Central memory CD8-positive, alpha-beta T cell (primary cell): ENCODE measurements around the gene ASCC3.
A peak's percentile ranks its signal among the peaks of the same experiment; 100 is the strongest.

ENCODE experiments used
- ATAC-seq: fragments of 150-1000 bp; cut with Tn5 transposase; replicated peaks from 2 replicates; pipeline ENCODE4 v1.10.0; 2022; ENCODE audit warnings: mild to moderate bottlenecking, moderate FRiP score, moderate number of reproducible peaks; ENCODE audit not compliant: poor library complexity, severe bottlenecking; ENCODE audit errors: extremely low read depth
- DNase-seq, 2 donors: peaks; one replicate each; pipeline ENCODE4 v3.0.0; 2021; ENCODE audit warnings: low spot score in 2 of 2
- H3K27ac Mint-ChIP-seq: one replicate; pipeline ENCODE4 v1.8.0; 2022; ENCODE audit warnings: low read depth, mild to moderate bottlenecking, moderate library complexity, mixed read lengths
- H3K27me3 Mint-ChIP-seq: one replicate; pipeline ENCODE4 v1.8.0; 2022; ENCODE audit warnings: mixed read lengths
- H3K36me3 Mint-ChIP-seq: one replicate; pipeline ENCODE4 v1.8.0; 2022; ENCODE audit warnings: mild to moderate bottlenecking, moderate library complexity, mixed read lengths; ENCODE audit not compliant: insufficient read depth
- H3K4me1 Mint-ChIP-seq: one replicate; pipeline ENCODE4 v1.8.0; 2022; ENCODE audit warnings: mixed read lengths
- H3K4me3 Mint-ChIP-seq: one replicate; pipeline ENCODE4 v1.8.0; 2022; ENCODE audit warnings: mild to moderate bottlenecking, moderate library complexity, mixed read lengths
- H3K9me3 Mint-ChIP-seq: one replicate; pipeline ENCODE4 v1.8.0; 2022; ENCODE audit warnings: mixed read lengths

Gene ASCC3

GRCh38 chr6:100731411-100731810 lies 149.7 kb downstream of the ASCC3 start:
- DNase-seq (no peak), ATAC-seq (no peak)
- no peaks in the 10 kb centered on the region for H3K4me1 Mint-ChIP-seq
- H3K4me3 Mint-ChIP-seq, result no peak overlapping the region
- H3K9me3 Mint-ChIP-seq, result no peaks in the 10 kb centered on the region
- no peak overlapping the region for H3K27ac Mint-ChIP-seq
- no peaks in the 10 kb centered on the region for H3K27me3 Mint-ChIP-seq
- no peaks in the 10 kb centered on the region for H3K36me3 Mint-ChIP-seq

DNA sequence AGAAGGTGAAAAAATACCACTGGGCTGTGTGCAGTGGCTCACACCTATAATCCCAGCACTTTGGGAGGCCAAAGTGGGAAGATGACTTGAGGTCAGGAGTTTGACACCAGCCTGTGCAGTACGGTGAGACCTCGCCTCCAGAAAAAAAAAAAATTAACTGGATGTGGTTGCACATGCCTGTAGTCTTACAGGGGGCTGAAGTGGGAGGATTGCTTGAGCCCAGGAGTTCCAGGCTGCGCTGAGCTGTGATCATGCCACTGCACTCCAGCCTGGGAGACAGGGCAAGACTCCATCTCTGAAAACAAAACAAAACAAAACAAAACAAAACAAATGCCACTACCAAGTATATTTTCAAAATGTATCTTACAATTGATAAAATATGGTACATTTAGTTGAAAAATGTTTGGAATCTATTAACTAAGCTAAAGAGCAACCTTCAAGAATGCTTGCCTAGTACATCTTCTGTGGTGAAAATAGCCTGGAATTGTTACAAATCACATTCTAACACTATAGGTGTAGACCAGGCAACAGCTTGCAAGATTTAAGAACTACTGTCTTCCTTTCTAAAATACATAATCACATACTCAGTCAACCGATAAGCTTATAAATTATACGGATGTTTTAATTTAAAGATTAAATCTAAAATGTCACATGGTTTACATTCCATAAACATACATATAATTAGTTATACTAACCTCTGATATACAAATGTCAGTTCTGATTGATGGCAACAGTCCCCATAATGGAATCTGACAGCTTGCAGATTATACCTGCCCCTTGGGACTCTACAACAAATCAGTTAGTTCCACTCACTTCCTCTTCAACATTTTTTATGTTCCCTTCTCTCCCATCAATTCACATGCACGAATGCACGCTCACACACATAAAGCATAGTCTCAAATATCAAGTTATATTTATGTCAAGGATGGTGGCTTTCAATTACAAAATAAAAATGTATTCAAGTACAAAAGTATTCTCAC lies 150.8 kb downstream of the ASCC3 start:
- Mint-ChIP-seq H3K27ac (no peak overlapping the region), H3K36me3 (no peaks in the 10 kb centered on the region), H3K27me3 (no peaks in the 10 kb centered on the region), H3K4me1 (no peaks in the 10 kb centered on the region), H3K4me3 (no peak overlapping the region), H3K9me3 (no peaks in the 10 kb centered on the region)
- DNase-seq (no peak), ATAC-seq (no peak)

- Mint-ChIP-seq H3K9me3 (no peaks in the 10 kb centered on the region), H3K36me3 (peaks cover 4% of the 10 kb centered on the region), H3K27ac (no peak overlapping the region), H3K4me3 (no peak overlapping the region), H3K4me1 (peaks cover 8% of the 10 kb centered on the region), H3K27me3 (no peaks in the 10 kb centered on the region)
- ATAC-seq, result no peak
- no peak for DNase-seq
Observed at GRCh38 chr6:100726666-100727065, 154.5 kb downstream of the ASCC3 start.

DNA sequence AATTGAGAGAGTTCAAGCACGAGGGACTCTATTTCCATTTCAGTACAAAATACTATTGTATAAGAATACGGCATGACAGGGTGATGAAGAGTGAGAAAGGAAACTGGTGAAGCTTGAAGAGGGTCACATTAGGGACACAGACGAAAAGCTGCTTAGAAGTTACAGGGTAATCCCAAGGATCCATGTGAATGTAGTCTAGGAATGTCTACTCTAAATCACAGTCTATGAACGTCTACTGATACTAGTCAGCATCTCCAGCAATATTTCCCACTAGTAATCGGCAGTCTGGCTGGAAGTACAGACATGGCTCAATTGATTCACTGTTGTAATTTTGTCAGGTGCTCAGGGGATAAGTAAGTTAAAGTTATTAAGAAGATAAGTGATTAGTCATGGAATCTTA lies 156.4 kb downstream of the ASCC3 start:
- no peaks in the 10 kb centered on the region for H3K27me3 Mint-ChIP-seq
- H3K27ac Mint-ChIP-seq, result peak overlapping the region; percentile 42
- no peak overlapping the region for H3K4me3 Mint-ChIP-seq
- peaks cover 17% of the 10 kb centered on the region for H3K4me1 Mint-ChIP-seq
- H3K36me3 Mint-ChIP-seq, result peaks cover 4% of the 10 kb centered on the region
- ATAC-seq (no peak), DNase-seq (no peak)
- H3K9me3 Mint-ChIP-seq, result no peaks in the 10 kb centered on the region

DNA sequence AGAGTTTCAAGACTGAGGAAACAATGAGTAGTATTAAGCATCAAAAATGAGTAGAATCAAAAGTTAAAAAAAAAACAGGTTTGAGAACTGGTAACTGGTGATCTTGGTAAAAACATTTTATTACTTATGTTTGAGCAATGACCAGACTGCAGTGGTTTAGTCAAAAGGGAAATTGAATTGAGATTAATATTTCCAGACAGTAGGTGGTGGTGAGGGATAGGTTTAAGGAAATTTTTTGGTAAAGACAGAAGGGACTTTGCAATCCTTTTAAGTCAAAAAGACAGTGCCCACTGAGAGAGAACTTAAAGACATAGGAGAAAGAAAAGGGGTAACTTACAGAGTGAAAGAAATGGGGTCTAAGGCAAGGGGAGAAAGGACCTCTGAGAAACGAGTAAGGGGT lies 156.9 kb downstream of the ASCC3 start:
- Mint-ChIP-seq H3K27ac (peak overlapping the region; percentile 42), H3K9me3 (no peaks in the 10 kb centered on the region), H3K4me3 (no peak overlapping the region), H3K4me1 (peaks cover 18% of the 10 kb centered on the region), H3K27me3 (no peaks in the 10 kb centered on the region), H3K36me3 (peaks cover 4% of the 10 kb centered on the region)
- DNase-seq (no peak), ATAC-seq (no peak)

DNA sequence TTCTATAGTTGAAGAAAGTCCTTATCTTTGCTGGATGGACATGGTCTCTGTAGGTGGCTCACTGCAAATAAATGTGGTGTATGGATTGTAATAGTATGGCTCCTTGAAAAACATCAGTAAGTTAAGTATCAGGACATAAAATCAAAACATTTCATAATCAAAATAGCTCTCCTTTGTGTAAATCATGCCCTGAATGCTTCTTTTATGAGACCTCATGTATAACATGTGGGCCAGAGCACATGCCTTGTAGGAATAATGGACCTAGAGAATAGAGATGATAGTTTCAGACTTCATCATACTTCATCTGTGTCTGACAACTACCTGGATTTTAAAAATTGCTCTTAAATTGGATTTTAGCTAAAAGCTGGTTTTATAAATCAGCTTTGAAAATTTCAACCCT lies 159.9 kb downstream of the ASCC3 start:
- no peak for DNase-seq
- ATAC-seq, result no peak

GRCh38 chr6:100719883-100720682 lies 161.0 kb downstream of the ASCC3 start:
- ATAC-seq, result no peak
- Mint-ChIP-seq H3K27me3 (no peaks in the 10 kb centered on the region), H3K9me3 (no peaks in the 10 kb centered on the region), H3K27ac (peak overlapping the region; percentile 72), H3K4me1 (peaks cover 18% of the 10 kb centered on the region), H3K36me3 (peaks cover 4% of the 10 kb centered on the region), H3K4me3 (peak overlapping the region; percentile 36)
- no peak for DNase-seq

More for the DNA sequence above, 159.9 kb downstream of the ASCC3 start:
- no peak overlapping the region for H3K4me3 Mint-ChIP-seq
- no peaks in the 10 kb centered on the region for H3K9me3 Mint-ChIP-seq
- no peak overlapping the region for H3K27ac Mint-ChIP-seq
- peaks cover 18% of the 10 kb centered on the region for H3K4me1 Mint-ChIP-seq
- H3K36me3 Mint-ChIP-seq, result peaks cover 4% of the 10 kb centered on the region
- no peaks in the 10 kb centered on the region for H3K27me3 Mint-ChIP-seq

GRCh38 chr6:100712997-100713396 lies 168.1 kb downstream of the ASCC3 start:
- H3K27ac Mint-ChIP-seq, result no peak overlapping the region
- DNase-seq (no peak), ATAC-seq (no peak)
- no peaks in the 10 kb centered on the region for H3K27me3 Mint-ChIP-seq
- peaks cover 4% of the 10 kb centered on the region for H3K36me3 Mint-ChIP-seq
- no peak overlapping the region for H3K4me3 Mint-ChIP-seq
- H3K9me3 Mint-ChIP-seq, result no peaks in the 10 kb centered on the region
- H3K4me1 Mint-ChIP-seq, result no peaks in the 10 kb centered on the region

DNA sequence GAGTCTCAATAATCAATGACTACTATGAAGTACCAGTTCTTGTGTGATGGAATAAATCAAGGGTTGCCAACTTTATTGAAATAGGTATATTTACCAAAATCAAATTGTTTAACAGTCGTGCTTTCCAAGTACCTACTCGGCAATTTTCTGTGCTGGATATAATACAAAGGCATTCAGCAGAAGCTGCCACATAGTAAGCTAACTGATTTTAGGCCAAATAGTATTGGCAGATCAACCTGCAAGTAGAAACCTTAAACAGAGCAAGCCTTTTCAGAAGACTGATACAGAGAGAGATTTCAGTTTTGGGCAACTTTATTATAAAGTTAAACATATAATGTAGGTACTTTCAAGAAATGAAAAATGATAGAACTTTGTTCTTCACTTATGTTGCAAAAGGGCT lies 174.6 kb downstream of the ASCC3 start:
- DNase-seq (no peak), ATAC-seq (no peak)
- Mint-ChIP-seq H3K9me3 (peaks cover 7% of the 10 kb centered on the region), H3K27me3 (no peaks in the 10 kb centered on the region), H3K4me1 (no peaks in the 10 kb centered on the region), H3K27ac (no peak overlapping the region), H3K4me3 (no peak overlapping the region), H3K36me3 (peaks cover 2% of the 10 kb centered on the region)

- Mint-ChIP-seq H3K4me3 (no peak overlapping the region), H3K27me3 (no peaks in the 10 kb centered on the region), H3K36me3 (peaks cover 2% of the 10 kb centered on the region), H3K9me3 (peaks cover 12% of the 10 kb centered on the region), H3K27ac (no peak overlapping the region), H3K4me1 (no peaks in the 10 kb centered on the region)
- DNase-seq, result no peak
- no peak for ATAC-seq
Observed at GRCh38 chr6:100704961-100705360, 176.2 kb downstream of the ASCC3 start.

DNA sequence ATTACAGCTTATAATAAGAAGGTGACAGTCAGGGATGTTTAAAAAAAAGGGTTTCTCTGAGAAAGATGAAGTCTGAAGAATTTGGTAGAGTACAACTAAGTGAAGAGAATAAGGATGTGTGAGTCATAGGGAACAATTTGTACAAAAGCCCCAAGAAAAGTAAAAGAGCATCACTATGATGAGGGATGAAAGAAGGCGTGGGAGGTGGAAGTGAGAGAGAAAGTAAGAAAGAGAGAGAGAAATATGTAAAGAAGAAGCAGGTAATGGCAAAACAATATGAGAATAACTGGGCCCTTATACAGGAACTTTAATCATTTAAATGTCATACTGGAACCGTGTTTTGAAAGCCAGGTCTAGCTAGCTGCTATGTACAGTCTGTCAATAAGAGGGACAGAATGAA lies 179.4 kb downstream of the ASCC3 start:
- no peak for DNase-seq
- Mint-ChIP-seq H3K27ac (no peak overlapping the region), H3K4me3 (no peak overlapping the region), H3K9me3 (peaks cover 18% of the 10 kb centered on the region), H3K36me3 (peaks cover 2% of the 10 kb centered on the region), H3K4me1 (no peaks in the 10 kb centered on the region), H3K27me3 (no peaks in the 10 kb centered on the region)
- ATAC-seq, result no peak

GRCh38 chr6:100700009-100700408 lies 181.1 kb downstream of the ASCC3 start:
- H3K4me1 Mint-ChIP-seq, result no peaks in the 10 kb centered on the region
- no peak for ATAC-seq
- DNase-seq, result no peak
- peaks cover 2% of the 10 kb centered on the region for H3K36me3 Mint-ChIP-seq
- H3K27ac Mint-ChIP-seq, result no peak overlapping the region
- no peaks in the 10 kb centered on the region for H3K27me3 Mint-ChIP-seq
- peaks cover 18% of the 10 kb centered on the region for H3K9me3 Mint-ChIP-seq
- no peak overlapping the region for H3K4me3 Mint-ChIP-seq

DNA sequence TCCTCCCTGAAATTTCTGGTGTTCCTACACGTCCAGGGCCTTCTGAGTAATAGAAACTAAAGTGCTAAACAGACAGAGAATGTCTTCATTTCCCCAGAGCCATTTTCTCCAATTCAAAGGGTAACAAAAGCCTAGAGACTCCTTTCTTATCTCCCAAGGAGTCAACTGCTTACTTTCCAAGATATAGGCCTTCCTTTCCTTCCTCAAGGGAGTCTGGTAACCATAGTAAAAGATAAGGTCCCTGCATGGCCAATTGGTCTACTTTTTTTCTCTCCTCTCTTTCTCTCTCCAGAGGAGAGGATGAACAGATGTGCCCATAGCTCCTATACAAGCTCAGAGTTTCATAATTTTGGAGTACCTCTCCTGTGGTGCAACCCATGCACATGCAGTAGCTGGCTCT lies 185.7 kb downstream of the ASCC3 start:
- H3K4me3 Mint-ChIP-seq, result no peak overlapping the region
- H3K36me3 Mint-ChIP-seq, result peaks cover 2% of the 10 kb centered on the region
- peaks cover 6% of the 10 kb centered on the region for H3K9me3 Mint-ChIP-seq
- H3K27me3 Mint-ChIP-seq, result no peaks in the 10 kb centered on the region
- no peak overlapping the region for H3K27ac Mint-ChIP-seq
- ATAC-seq, result no peak
- H3K4me1 Mint-ChIP-seq, result no peaks in the 10 kb centered on the region
- no peak for DNase-seq
